GM21825 (cell line): ENCODE results near the gene MARK2.
"Not testable (repeated sequence)": the region's sequence is repeated elsewhere in the genome, so short reads cannot be mapped to it uniquely, and the experiment has no call there.

Source experiments
- ATAC-seq: cut with Tn5 transposase; IDR thresholded peaks from one replicate; pipeline ENCODE4 v1.9.1; 2021; ENCODE audit warnings: mild to moderate bottlenecking, moderate library complexity; ENCODE audit not compliant: unreplicated experiment

MARK2 gene

DNA sequence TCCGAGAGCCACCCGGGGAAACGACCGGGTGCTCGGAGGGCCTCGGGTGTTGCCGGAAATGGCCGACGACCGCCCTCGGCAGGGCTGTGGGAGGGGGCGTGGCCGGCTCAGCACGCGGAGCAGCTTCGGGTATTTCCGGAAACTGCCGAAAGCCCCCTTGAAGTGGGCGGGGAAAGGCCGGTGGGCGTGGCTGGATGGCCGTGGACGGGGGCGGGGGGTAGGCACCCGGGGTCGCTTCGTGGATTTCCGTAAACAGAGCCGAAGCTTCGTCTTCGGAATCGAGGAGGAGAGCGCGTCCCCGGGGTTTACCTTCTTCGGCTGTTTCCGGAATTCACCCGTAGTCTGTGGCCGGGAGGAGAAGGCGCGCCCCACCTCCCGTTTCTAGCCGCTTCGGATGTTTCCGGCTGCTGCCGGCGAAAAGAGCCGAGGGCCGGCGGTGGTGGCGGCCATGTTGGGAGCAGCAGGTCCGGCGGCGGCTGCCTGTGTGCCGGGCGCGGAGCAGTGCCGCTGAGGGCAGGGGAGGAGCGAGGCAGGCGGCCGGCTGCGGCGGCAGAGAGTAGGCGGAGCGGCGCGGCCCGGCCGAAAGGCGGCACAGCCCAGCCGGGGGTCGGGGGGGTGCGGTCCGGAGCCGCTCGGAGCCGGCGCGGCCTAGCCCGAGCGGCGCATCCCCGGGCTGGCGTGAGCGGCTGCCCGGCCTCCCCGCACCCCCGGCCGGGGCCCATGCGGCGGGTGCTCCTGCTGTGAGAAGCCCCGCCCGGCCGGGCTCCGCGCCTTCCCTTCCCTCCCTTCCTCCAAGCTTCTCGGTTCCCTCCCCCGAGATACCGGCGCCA lies at the start of gene MARK2:
Gene MARK2 (plus strand): TSS at position 433 of the 830 bp plus-strand sequence. CDS start 397 bp downstream, at position 830.
- ATAC-seq, result peak; percentile 68

DNA sequence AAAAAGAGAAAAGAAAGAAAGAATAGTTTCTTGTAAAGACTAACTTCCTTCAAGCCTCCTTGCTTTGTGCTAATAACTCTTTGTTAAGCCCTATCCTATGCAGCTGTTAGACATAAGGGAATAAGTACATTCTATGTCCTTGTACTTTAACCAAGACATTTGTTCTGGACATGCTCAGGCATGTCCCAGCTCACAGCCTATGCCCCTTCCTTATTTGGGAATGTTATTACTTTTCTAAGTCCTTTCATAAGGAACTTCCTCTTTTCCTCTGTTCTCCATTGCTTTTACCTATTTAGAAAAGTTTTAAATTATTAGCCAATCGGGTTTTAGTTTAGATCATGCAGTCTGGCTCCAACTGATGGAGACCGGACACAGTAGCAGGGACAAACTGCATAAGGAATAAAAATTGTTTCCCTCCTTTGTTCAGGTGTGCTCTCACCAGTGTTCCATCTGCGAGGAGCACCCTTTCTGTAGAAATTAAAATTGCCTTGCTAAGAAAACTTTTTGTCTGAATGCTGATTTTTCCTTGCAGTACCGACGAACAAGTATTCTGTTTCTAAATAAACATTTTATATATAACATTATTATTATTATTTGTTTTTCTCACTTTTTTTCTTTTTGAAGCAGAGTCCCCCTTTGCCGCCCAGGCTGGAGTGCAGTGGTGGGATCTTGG lies 47.3 kb upstream of the MARK2 start:
- no peak for ATAC-seq

DNA sequence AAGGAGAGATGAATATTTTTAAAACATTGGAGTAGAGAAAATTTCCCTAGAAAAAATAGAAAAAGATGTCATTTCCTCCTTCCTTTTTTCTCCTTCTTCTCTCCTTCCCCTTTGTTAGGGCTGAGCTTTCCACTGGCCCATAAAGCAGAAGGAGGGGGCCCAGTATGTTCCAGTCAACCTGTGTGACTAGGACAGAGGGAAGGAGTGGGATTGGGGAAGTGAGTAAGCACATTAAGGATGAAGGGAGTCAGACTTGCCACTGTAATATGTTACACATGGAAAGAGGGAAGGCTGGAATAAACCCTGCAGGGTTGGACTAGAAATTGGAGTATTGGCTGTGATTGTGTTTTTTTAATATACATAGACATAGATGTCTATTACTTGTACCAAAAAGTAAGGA lies 45.7 kb upstream of the MARK2 start:
- ATAC-seq, result no peak

DNA sequence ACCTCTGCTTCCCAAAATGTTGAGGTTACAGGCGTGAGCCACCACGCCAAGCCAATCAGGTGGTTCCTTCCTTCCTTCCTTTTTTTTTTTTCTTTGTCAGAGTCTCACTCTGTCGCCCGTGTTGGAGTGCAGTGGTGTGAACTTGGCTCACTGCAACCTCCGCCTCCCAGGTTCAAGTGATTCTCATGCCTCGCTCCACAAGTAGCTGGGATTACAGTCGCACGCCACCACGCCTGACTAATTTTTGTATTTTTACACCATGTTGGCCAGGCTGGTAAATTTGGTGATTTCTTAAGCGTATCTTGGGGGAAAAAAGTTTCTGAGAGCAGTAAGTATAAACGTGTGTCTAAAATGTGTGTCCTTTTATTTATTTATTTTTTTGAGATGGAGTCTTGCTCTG lies 43.8 kb upstream of the MARK2 start:
- no peak for ATAC-seq

DNA sequence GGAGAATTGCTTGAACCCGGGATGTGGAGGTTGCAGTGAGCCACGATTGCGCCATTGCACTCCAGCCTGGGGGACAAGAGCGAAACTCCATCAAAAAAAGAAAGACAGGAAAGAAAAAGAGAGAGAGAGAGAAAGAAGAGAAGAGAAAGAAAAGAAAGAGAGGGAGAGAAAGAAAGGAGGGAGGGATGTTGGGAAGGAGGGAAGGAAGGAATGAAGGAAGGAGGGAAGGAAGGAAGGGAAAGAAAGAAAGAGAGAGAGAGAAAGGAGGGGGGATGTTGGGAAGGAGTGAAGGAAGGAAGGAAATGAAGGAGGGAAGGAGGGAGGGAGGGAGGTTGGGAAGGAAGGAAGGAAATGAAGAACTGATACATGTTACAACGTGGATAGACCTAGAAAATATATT lies 38.0 kb upstream of the MARK2 start:
- ATAC-seq, result no peak

DNA sequence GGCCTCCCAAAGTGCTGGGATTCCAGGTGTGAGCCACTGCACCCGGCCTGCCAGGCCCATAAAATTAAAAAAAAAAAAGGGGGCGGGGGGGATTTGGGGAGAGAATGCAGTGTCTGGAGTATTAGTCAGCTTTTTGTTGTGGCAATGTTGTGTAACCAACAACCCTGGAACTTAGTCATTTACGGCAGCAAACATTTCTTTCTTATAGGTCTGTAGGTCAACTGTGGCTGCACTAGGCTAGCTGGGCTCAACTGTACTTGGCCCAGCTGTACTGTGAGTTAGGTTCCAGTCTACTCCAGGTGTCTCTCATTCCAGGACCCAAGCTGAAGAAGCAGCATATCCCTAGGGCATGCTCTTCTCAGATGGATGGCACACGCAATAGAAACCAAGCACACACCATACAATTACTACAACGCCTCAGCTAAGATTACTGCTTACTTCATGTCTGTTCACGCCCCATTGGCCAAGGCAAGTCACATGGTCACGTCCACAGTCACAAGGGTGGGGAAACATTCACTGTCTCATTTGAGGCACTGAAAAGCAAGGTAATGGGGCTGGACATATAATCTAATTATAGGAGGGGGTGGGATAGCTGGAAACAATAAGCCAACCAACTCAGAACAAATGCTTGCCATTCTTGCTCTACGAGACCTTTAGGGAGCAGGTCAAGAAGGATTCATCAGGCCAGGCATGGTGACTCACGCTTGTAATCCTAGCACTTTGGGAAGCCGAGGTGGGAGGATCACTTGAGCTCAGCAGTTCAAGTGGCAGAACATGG lies 36.1 kb upstream of the MARK2 start:
- no peak for ATAC-seq

DNA sequence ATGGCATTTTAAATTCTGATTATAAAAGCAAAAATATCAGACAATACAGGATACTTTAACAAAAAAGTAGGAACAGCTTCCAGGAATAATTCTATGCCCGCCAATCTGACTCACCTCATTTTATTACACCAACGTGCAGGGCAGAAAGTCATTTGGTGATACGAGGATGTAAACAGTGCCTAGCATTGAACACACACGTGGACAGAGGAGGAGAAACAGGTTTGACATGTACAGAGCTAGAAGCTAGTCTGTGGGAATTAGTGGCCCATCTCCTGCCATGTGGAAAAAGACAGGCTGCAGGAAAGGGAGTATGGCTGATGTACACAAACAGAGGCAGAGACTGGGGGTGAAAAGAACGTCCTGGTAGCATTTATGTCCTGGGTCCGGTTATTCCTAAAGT lies 34.7 kb upstream of the MARK2 start:
- no peak for ATAC-seq

DNA sequence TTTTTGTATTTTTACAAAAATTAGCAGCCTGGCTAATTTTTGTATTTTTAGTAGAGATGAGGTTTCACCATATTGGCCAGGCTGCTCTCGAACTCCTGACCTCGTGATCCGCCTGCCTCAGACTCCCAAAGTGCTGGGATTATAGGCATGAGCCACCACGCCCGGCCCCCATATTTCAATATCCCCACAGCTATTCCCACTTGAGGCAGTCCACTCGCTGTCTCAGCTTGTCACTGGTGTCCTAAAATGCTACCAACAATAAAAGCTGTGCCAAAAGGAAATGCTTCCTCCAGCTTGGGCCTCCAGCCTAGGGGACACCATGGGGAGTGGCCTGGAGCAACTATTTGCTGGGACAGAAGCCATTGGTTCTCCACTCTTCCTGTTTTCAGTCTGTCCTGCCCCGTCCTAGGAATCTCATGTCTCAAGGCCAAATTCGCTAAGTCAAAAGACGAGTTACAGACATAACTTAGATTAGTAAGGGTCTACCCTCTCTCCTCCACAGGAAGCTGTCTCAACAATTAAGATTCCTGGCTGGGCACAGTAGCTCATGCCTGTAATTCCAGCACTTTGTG lies 33.0 kb upstream of the MARK2 start:
- no peak for ATAC-seq

DNA sequence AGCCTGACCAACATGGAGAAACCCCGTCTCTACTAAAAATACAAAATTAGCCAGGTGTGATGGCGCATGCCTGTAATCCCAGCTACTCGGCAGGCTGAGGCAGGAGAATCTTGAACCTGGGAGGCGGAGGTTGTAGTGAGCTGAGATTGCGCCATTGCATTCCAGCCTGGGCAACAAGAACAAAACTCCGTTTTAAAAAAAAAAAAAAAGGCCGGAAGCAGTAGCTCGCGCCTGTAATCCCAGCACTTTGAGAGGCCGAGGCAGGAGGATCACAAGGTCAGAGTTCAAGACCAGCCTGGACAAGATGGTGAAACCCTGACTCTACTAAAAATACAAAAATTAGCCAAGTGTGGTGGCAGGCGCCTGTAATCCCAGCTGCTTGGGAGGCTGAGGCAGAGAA lies 28.5 kb upstream of the MARK2 start:
- not testable (repeated sequence) for ATAC-seq

DNA sequence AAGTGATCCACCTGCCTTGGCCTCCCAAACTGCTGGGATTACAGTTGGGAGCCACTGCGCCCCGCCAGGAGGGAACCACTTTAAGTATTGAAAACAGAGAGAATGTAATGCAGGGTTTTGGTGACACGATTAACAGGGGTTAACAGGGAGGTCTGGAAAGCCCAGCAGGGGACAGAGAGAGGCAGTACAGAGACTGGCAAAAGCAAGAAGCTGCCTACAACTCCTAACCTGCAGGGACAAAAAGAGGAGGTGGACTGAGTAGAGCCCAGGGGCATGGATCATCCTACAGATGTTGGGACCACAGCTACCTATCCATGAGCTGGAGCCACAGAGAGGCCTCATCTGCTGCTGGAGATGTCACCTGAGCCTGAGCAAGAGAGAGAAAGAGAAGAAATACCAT lies 27.4 kb upstream of the MARK2 start:
- ATAC-seq, result no peak

DNA sequence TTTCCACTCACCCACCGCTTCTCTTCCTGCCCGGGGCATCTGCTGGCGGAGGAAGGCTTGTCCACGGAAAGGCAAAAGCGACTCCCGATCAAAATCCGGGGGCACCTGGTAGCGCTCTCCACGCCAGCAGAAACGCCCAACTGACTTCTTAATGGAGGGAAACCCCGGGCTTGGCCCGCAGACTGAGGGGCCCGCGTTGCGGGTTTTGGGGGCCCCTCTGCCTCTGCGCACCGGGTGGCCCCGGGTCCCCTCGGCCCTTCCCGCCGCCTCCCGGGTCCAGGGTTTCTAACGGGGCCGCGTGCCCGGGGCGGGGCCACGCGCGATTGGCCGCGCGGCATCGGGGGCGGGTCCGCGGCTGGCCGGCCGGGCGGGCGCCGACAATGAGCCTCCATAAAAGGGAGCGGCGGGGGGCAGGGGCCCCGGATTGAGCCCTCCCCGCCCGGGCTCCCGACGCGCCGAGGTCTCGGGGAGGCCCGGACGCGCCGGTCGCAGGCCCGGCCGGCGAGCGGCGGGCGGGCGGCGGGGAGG lies 25.8 kb upstream of the MARK2 start, which contains the start of gene SPINDOC:
Gene SPINDOC (plus strand): TSS at position 422 of the 528 bp plus-strand sequence. CDS start 231 bp downstream, outside the sequence.
- peak; percentile 84 for ATAC-seq

DNA sequence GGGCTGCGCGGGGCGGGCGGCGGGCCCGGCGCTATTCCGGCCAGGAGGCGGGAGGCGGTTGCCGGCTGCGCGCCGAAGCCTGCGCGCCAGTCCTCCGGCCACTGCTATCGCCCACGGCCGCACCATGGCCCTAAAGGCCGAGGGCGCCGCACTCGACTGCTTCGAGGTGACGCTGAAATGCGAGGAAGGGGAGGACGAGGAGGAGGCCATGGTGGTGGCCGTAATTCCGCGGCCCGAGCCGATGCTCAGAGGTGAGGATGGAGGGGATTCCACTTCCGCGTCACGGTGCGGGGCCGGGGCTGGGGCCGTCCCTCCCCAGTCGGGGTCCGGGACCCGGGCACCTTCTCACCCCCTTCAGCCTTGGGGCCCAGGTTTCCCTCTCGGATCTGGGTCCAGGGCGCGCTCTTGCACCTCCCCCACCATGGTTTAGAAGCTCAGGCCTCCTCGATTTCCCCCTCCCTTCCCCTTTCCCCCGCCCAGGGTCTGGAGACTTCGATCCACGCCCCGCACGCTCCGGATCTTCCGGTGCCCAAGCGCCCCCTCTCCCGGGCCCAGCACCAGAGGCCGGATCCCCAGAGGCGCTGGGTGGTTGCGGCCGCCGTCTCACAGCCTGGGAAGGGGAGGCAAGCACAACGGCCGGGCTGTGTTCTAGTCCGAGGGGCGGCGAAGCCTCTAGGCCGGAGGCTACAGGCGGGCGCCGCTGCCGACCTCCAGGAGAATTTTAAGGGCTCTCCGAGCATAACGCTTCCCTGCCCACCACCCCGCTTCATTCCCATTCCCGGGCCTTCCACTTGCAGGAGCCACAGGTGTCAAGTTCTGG lies 25.1 kb upstream of the MARK2 start:
- peak; percentile 37 for ATAC-seq

DNA sequence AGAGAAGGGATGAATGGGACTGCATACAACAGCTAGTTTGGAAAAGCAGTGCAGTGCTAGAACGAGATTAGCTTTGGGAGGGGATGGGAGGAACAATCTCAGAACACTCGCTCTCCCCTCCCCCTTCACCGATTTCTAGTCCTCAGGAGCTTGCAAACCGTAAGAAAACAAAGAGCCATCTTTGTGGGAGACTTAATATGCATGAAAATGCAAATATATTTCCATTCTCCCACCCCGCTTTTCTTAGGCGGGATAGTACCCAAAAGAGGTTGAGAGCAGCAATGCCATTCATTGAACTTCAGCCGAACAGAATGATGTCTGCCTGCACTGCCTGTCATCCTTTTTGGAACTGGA lies 24.6 kb upstream of the MARK2 start:
- no peak for ATAC-seq

DNA sequence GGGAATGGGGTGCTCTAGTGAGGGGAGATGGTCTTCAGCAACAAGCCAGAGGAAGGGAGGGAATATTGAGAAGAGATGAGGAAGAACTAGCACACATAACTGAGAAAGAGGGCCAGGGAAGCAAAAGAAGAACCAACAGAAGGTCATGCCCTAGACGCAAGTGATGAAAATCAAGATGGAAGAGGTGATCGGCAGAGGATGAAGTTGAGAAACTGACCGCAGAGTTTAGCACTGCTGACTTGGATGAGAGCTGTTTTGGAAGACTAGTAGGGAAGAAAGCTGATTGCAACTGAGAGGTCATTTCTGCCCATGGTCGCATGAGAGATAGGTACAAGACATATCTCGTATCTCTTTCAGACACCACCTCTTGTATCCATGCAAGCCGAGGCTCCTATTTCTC lies 22.7 kb upstream of the MARK2 start:
- no peak for ATAC-seq

DNA sequence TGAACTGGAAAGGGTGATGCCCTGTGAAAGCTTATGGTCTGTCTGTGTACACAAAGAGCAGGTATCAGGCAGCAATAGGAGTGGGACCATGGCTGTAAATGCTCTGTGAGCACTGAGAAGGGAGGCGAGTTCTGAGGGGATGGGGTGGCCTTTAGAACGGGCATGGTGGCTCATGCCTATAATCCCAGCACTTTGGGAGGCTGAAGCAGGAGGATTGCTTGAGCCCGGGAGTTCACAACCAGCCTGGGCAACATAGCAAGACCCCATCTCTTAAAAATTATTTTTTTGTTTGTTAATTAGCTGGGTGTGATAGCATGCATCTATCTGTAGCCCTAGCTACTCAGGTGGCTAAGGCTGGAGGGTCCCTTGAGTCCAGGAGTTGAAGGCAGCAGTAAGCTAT lies 22.2 kb upstream of the MARK2 start:
- ATAC-seq, result no peak

DNA sequence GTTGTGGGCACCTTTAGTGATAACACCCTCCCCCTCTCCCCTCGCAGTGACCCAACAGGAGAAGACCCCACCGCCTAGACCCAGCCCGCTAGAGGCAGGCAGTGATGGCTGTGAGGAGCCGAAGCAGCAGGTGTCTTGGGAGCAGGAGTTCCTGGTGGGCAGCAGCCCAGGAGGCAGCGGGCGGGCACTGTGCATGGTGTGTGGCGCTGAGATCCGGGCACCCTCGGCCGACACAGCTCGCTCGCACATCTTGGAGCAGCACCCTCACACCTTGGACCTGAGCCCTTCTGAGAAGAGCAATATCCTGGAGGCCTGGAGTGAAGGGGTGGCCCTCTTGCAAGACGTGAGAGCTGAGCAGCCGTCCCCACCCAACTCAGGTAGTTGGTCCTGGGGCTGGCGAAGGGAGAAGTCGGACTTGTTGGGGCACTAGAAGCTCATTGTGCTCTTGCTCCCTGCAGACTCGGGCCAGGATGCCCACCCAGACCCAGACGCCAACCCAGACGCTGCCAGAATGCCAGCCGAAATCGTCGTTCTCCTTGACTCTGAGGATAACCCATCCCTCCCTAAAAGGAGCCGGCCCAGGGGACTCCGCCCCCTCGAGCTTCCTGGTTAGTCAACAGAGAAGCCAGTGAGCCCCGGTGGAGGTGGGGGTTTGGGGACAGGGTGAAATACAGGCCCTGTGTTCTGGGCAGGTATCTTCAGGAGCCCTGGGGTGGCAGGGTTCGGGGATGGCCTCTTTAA lies 21.0 kb upstream of the MARK2 start:
- no peak for ATAC-seq

DNA sequence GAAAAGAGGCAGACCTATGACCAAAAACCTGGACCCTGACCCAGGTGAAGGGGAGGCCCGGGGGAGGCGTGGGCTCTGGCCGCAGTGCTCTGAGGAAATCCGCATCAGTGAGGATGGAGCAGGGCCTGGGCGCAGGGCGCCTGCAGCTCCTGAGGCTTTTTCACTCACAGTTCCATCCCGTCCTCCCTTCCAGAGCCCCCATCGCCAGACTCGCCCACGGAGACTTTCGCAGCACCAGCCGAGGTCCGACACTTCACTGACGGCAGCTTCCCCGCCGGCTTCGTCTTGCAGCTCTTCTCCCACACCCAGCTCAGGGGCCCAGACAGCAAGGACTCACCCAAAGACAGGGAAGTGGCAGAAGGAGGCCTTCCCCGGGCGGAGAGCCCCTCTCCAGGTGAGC lies 20.3 kb upstream of the MARK2 start:
- ATAC-seq, result no peak

DNA sequence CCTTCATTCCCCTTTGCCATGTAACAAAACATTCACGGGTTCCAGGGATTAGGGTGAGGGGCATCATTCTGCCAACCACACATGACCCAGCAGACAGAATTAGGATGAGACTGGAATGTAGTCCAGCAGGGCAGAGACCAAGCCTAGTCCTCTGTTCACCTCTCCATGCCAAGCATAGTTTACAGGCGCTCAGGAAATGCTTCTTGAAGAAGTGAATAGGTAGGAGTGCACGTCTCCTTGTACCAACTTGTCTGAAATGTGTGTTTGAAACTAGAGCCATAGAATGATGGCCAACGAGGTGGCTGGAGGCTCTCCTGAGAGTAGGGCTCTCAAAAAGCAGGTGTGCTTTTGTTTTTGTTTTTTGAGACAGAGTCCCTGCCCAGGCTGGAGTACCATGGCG lies 17.5 kb upstream of the MARK2 start:
- no peak for ATAC-seq

DNA sequence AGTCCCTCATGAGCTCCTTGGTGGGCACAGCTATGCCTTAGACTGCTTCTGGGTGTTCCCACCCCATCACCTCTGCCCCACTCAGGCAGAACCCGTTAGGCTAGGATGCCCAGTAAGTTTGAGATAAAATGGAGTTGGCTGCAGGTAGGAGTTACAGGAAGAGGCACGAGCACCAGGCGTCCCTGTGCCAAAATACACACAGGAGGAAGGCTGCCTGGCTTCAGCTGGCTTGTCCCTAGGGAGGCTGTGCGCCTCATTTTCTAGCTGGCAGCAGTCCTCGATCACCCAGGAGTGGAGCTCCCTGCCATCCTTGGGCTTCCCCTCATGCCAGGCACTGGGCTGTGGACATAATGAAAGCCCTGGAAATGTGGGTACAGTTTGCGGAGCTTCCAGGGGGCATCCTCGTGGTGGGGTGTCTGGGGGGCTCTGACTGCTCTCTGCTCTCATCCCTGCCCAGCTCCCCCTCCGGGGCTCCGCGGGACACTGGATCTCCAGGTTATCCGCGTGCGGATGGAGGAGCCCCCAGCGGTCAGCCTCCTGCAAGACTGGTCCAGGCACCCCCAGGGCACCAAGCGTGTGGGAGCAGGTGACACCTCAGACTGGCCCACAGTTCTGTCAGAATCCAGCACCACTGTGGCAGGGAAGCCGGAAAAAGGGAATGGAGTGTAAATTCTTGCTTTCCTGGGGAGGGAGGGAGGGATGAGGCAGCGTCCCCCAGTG lies 12.3 kb upstream of the MARK2 start:
- no peak for ATAC-seq
